ENCODE data around the gene P3R3URF. TPM values are rescaled to one million over a fixed set of nuclear protein-coding genes. Genes with fewer than 3 reads are reported as not detected.

The P3R3URF gene
- total and polyA plus RNA-seq, 2 donors (not counting 3 experiments of a cell fraction or from before 2014, with no cell fraction given), result not detected

DNA sequence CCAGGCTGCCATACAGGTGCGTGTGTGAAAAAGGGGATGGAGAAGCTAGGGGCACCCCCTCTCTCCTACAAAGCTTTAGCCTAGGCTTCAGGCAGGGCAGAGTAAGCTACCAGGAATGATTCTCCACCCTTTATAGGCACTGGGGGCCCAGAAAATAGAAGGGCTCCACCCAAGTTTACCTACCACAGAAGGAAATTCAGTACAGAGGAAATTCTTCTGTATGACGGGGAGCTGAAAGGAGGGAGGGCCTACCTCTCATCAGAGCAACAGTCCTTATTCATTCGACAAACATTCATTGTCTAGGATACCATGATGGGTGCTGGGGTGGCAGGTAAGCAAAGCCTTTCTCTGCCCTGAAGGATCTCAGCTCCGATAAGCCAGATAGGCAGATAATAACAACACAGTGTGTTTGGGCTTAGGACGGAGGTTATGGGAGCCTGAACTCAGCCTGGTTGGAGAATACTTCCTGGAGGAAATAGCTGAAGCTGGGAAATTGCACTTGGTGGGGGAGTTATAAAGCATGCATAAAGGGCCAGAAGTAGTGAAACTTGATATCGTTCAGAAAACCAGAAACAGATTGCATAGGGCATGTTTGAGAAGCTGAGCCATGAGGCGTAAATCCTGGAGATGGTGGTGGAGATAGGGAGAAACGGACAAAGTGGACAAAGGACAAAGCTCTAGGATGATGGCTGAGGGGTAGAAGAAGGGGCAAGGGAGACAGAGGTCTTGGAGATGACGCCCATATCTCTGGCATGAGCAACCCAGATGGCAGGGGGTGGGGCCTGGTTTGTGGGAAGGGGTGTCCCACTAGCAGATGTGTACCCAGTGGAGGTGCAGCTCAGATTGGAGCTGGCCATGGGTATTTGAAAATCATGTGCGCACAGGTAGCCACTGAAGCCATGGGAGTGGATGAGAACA, 5.3 kb upstream of the P3R3URF start:
- H3K79me2 ChIP-seq (ENCODE audit: control insufficient read depth, insufficient read depth, low read length), result no peaks in the 10 kb centered on the region
- H3K9me3 ChIP-seq (replicated peaks; ENCODE audit: control insufficient read depth, insufficient read depth, low read length), result no peaks in the 10 kb centered on the region
- dilution Hi-C loops (cut with MboI; ENCODE audit: extremely low pct_ligation_motif_present, low sequenced_read_pairs), result loop anchor here (25.0 kb wide), 1 partner anchor 144 kb away; no protein-coding TSS in a partner anchor
- H3K27ac ChIP-seq (ENCODE audit: insufficient read depth, low read depth, low read length), result peak overlapping the region; percentile 9
- H3K4me1 ChIP-seq (ENCODE audit: control insufficient read depth, extremely low read depth, insufficient read depth, low read length), result peaks cover 27% of the 10 kb centered on the region
- TF ChIP-seq JUN (IDR thresholded peaks at IDR 0.05; ENCODE audit: borderline replicate concordance, insufficient read depth, insufficient read length, low read depth) (no peak), POLR2AphosphoS5 (IDR thresholded peaks at IDR 0.05; ENCODE audit: insufficient read depth, low read depth, low read length) (no peak), GATA2 (IDR thresholded peaks at IDR 0.05; ENCODE audit: insufficient read depth, insufficient read length, low read depth, low read length) (peak; percentile 55), FOS (IDR thresholded peaks at IDR 0.05; ENCODE audit: borderline replicate concordance, insufficient read depth, low read length) (no peak), MYC (IDR thresholded peaks at IDR 0.05; ENCODE audit: low read depth, low read length) (no peak)
- TF ChIP-seq, protein P1, sequence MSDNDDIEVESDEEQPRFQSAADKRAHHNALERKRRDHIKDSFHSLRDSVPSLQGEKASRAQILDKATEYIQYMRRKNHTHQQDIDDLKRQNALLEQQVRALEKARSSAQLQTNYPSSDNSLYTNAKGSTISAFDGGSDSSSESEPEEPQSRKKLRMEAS (IDR thresholded peaks at IDR 0.05; ENCODE audit: insufficient read depth, insufficient read length), result no peak
- no peak overlapping the region for H3K9ac ChIP-seq (replicated peaks; ENCODE audit: extremely low read depth, insufficient read depth, low read length)
- ChIA-PET CTCF (interaction anchor here (0.8 to 7.0 kb wide), 14 partner anchors 9 to 166 kb away, joined by 3 to 134 read pairs (median 6); partner anchors contain the start of gene PIK3R3), POLR2A (interaction anchor here (1.1 to 1.2 kb wide), 2 partner anchors 49 to 147 kb away, joined by 4 to 9 read pairs; partner anchors contain the start of gene PIK3R3)
- no peaks in the 10 kb centered on the region for H3K9me1 ChIP-seq (replicated peaks; ENCODE audit: control insufficient read depth, extremely low read depth, insufficient read depth, low read length)
- peak overlapping the region; percentile 83 for H2AFZ ChIP-seq (ENCODE audit: low read depth, low read length)
- FAIRE-seq, result peak; percentile 84
- H3K4me2 ChIP-seq (ENCODE audit: insufficient read depth, low read length), result peak overlapping the region; percentile 29
- no peaks in the 10 kb centered on the region for H3K27me3 ChIP-seq (ENCODE audit: control insufficient read depth in 2 of 2, insufficient read depth in 2 of 2, low read length in 2 of 2)
- intact Hi-C loops (cut with micrococcal nuclease), result loop anchor here (5.0 kb wide), 1 partner anchor 161 kb away; the partner anchor contains the start of gene NSUN4
- no TSS peak for BruUV-seq (replicated peaks)
- no peaks in the 10 kb centered on the region for H4K20me1 ChIP-seq (replicated peaks; ENCODE audit: control insufficient read depth, extremely low read depth, insufficient read depth, low read length)
- DNase-seq (ENCODE audit: low read depth, low spot score), result peak; percentile 80
- no peaks in the 10 kb centered on the region for H3K36me3 ChIP-seq (ENCODE audit: control insufficient read depth in 2 of 2, extremely low read depth in 1 of 2, insufficient read depth in 2 of 2, low read length in 2 of 2)
- H3K4me3 ChIP-seq (replicated peaks in 1 of 3; ENCODE audit: insufficient read depth in 1 of 3, low read depth in 1 of 3, low read length in 3 of 3), result no peak overlapping the region
